Neutrophil (primary cell): Measurements from ENCODE around the gene PRPH2.

ENCODE experiments used
- H3K27ac ChIP-seq: fragments of 200-600 bp; sonication (generic); 2 replicates; pipeline ENCODE4 v1.5.1; 2016; ENCODE audit warnings: mild to moderate bottlenecking, moderate library complexity
- H3K27me3 ChIP-seq: fragments of 200-600 bp; sonication (generic); 2 replicates; pipeline ENCODE4 v1.6.0; 2016; ENCODE audit warnings: mild to moderate bottlenecking
- H3K36me3 ChIP-seq: fragments of 200-600 bp; sonication (generic); 2 replicates; pipeline ENCODE4 v1.5.1; 2017
- H3K4me1 ChIP-seq, 2 experiments: fragments of 200-600 bp in 1 of 2; sonication (generic) in 1 of 2; 1 replicate in 1 of 2; 2 replicates in 1 of 2; pipeline versions ENCODE4 v1.5.1 to v1.6.1; 2013 to 2016; ENCODE audit warnings: low read depth in 1 of 2, low read length in 1 of 2, mild to moderate bottlenecking in 1 of 2, moderate library complexity in 1 of 2; ENCODE audit not compliant: control insufficient read depth in 1 of 2, insufficient read depth in 1 of 2
- H3K4me3 ChIP-seq, 2 experiments: fragments of 200-600 bp in 1 of 2; sonication (generic) in 1 of 2; 1 replicate in 1 of 2; 2 replicates in 1 of 2; pipeline ENCODE4 v1.5.1; 2013 to 2016; ENCODE audit warnings: low read depth in 1 of 2, low read length in 1 of 2, mild to moderate bottlenecking in 1 of 2, moderate library complexity in 1 of 2
- H3K9me3 ChIP-seq: fragments of 200-600 bp; sonication (generic); 2 replicates; pipeline ENCODE4 v1.5.1; 2016
- TF ChIP-seq, protein P1 (sequence below): fragments of 200-600 bp; sonication (generic); IDR thresholded peaks from 2 replicates; pipeline ENCODE4 v1.5.1; 2016; ENCODE audit warnings: antibody characterized with exemption

Gene PRPH2

DNA sequence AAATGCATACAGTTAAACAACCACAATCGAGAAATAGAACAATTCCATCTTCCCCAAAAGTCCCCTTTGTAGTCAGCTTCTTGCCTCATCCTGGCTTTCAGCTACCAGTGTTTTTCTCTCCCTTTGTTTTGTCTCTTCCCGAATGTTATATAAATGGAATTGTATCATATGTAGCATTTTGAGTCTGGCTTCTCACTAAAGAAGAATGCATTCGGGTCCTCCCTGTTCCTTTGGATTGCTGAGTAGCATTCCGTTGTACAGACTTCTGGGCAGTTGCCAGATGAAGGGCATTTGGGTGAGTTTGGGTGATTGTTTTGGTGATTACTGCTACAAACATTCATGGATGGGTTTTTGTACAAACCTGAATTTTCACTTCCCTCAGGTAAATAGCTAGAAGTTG, 27.8 kb downstream of the PRPH2 start:
- no peaks in the 10 kb centered on the region for H3K27me3 ChIP-seq
- no peaks in the 10 kb centered on the region for H3K4me1 ChIP-seq
- peak overlapping the region; percentile 27 for H3K27ac ChIP-seq
- no peaks in the 10 kb centered on the region for H3K9me3 ChIP-seq
- H3K36me3 ChIP-seq = peaks cover 63% of the 10 kb centered on the region
- H3K4me3 ChIP-seq = no peak overlapping the region
- TF ChIP-seq, protein P1, sequence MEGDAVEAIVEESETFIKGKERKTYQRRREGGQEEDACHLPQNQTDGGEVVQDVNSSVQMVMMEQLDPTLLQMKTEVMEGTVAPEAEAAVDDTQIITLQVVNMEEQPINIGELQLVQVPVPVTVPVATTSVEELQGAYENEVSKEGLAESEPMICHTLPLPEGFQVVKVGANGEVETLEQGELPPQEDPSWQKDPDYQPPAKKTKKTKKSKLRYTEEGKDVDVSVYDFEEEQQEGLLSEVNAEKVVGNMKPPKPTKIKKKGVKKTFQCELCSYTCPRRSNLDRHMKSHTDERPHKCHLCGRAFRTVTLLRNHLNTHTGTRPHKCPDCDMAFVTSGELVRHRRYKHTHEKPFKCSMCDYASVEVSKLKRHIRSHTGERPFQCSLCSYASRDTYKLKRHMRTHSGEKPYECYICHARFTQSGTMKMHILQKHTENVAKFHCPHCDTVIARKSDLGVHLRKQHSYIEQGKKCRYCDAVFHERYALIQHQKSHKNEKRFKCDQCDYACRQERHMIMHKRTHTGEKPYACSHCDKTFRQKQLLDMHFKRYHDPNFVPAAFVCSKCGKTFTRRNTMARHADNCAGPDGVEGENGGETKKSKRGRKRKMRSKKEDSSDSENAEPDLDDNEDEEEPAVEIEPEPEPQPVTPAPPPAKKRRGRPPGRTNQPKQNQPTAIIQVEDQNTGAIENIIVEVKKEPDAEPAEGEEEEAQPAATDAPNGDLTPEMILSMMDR = no peak

DNA sequence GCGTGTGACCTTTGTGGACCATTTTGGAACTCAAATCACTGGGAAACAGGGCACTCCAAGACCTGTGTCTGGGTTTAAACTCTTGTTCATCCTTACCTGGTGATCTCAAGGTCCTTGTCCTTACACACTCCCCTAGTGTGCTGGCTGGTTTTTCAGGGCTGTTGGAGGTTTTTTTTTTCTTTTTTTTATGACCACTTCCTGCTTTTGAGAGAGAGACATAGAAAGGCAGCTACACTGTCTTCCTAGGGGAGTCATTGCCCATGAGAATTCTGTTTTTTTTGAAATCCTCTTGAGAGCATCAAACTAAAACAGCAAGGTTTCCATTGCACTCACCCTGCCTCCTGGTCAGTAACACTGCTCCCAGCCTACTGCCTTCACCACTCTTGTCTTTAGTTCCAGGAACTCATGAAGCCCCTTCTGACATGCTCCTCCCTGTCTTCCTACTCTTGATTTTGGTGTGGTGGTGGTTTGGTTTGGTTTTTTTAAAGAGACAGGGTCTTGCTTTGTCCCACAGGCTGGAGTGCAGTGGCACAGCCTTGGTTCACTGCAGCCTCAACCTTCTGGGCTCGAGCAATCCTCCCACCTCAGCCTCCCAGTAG, 28.6 kb downstream of the PRPH2 start:
- H3K4me1 ChIP-seq = no peaks in the 10 kb centered on the region
- TF ChIP-seq, protein P1 = no peak
- no peak overlapping the region for H3K4me3 ChIP-seq
- H3K27me3 ChIP-seq = no peaks in the 10 kb centered on the region
- no peak overlapping the region for H3K27ac ChIP-seq
- peaks cover 71% of the 10 kb centered on the region for H3K36me3 ChIP-seq
- H3K9me3 ChIP-seq = no peaks in the 10 kb centered on the region

DNA sequence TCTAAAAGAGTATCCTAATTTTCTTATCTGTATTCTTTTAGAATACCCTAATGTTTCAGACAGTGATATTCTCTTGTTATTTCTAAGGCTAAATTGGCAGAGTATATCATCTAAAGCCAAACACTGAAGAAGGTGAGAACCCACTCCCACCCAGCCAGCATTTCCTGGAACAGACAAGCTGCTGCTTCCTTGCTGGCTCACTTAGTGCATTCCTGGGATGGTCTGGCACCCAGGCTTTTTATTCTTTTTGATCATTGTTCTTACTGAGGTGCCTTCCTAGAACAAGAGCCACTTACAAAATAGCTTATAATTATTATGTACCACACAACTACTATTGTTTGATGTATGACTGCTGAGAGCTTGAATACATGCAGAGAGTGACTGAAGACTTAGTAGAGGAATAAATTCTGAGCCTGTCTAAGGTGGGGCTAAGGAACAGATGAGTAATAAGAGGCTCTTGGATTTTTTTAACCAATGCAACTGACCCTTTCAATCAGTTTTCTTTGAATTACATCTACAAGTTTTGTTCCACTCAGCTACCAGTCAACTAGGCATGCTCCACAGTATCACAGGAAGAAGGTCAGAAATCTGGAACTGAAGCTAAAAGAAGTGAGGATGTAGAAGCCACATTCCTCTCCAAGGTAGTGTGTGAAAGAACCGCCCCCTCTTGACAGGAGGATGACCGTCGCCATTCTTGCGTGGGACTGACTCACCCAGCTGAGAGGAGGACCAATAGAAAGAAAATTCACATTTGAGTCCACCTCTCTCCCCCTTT, 30.1 kb downstream of the PRPH2 start:
- H3K27me3 ChIP-seq = no peaks in the 10 kb centered on the region
- TF ChIP-seq, protein P1 = no peak
- H3K36me3 ChIP-seq = peaks cover 86% of the 10 kb centered on the region
- H3K4me3 ChIP-seq = no peak overlapping the region
- no peaks in the 10 kb centered on the region for H3K4me1 ChIP-seq
- no peaks in the 10 kb centered on the region for H3K9me3 ChIP-seq
- no peak overlapping the region for H3K27ac ChIP-seq

DNA sequence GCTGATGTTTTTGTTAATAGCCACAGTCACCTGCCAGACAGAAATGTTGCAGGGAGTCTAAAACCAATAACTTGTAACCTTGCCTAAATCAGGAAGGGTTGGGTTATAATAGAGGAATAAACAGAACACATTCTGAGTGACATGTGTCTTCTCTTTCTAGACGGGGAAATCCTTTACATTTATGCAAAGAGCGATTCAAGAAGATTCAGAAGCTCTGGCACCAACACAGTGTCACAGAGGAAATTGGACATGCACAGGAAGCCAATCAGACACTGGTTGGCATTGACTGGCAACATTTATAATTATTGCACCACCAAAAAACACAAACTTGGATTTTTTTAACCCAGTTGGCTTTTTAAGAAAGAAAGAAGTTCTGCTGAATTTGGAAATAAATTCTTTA, 31.5 kb downstream of the PRPH2 start:
- no peaks in the 10 kb centered on the region for H3K27me3 ChIP-seq
- H3K27ac ChIP-seq = peak overlapping the region; percentile 51
- peaks cover 95% of the 10 kb centered on the region for H3K36me3 ChIP-seq
- no peaks in the 10 kb centered on the region for H3K9me3 ChIP-seq
- no peak overlapping the region for H3K4me3 ChIP-seq
- no peaks in the 10 kb centered on the region for H3K4me1 ChIP-seq
- TF ChIP-seq, protein P1 = no peak

DNA sequence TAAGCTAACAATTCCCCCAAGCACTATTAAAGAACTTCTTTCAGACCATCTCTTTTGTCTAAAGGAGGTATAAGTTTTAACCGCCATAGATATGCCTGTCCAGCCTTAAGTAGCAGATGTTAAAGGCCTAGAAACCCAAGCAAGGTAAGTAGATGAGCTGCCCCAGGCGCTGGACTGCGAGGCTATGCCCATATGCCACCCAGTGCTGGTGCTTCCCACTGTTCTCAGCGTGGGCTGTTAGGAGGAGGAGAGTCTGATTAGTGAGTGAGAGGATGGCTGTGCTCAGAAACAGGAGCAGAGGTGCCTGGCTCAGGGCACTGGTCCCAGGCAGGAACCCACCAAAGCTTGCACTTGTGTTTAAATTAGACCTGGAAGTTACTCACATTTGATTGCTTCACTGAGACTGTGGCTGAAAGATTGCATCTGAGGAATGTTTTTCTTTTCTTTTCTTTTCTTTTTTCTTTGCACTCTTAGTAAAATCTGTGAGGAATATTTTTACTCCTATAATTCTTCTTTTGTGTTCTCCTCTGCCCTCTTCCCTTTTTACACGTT, 32.2 kb downstream of the PRPH2 start:
- H3K4me1 ChIP-seq = no peaks in the 10 kb centered on the region
- H3K27me3 ChIP-seq = no peaks in the 10 kb centered on the region
- peak overlapping the region; percentile 51 for H3K27ac ChIP-seq
- H3K9me3 ChIP-seq = no peaks in the 10 kb centered on the region
- TF ChIP-seq, protein P1 = no peak
- H3K36me3 ChIP-seq = peaks cover 98% of the 10 kb centered on the region
- H3K4me3 ChIP-seq = no peak overlapping the region
